A549 (cell line): ENCODE data around the gene KCNJ14. TPM values are rescaled to one million over a fixed set of nuclear protein-coding genes. Genes with fewer than 3 reads are reported as not detected.
A peak's percentile ranks its signal among the peaks of the same experiment; 100 is the strongest.

Experiments
- ATAC-seq, 2 experiments: fragments of 200-7000 bp in 1 of 2; fragments of >200 bp in 1 of 2; cut with Nextera tagmentation in 1 of 2; cut with Tn5 transposase in 1 of 2; 3 replicates each; pipeline versions ENCODE4 v1.8.0 to v1.9.1; 2018 to 2020; ENCODE audit warnings: mild to moderate bottlenecking in 1 of 2, moderate library complexity in 1 of 2
- CTCF ChIA-PET: fragments of 300-600 bp; sonication (Branson Sonifier 250); formaldehyde crosslinking; extraction: SDS; loops from one replicate; lab custom pipeline; 2021; ENCODE audit warnings: antibody characterized with exemption, inconsistent platforms; lab: Yijun Ruan, JAX
- POLR2A ChIA-PET: fragments of 350-600 bp; formaldehyde crosslinking; extraction: SDS; loops from one replicate; lab custom pipeline; 2021; ENCODE audit warnings: antibody characterized with exemption, inconsistent platforms; lab: Yijun Ruan, JAX
- DNase-seq, 2 experiments: peaks; one replicate each; pipeline versions ENCODE4 v3.0.0 to v3.0.0-alpha.2; 2011 to 2016; ENCODE audit warnings: low read depth in 1 of 2, low spot score in 1 of 2
- FAIRE-seq: peaks from 2 replicates; lab custom pipeline; 2011; peaks lifted over from hg19 to GRCh38; lab: Jason Lieb, UNC
- H3K27ac ChIP-seq, 2 experiments: fragments of >200 bp; sonication (Bioruptor Twin); formaldehyde crosslinking; 3 replicates each; pipeline ENCODE4 v1.5.1; 2016 to 2017
- H3K4me1 ChIP-seq: fragments of >200 bp; sonication (Bioruptor Twin); formaldehyde crosslinking; 3 replicates; pipeline ENCODE4 v1.6.1; 2016
- H3K4me2 ChIP-seq: fragments of >200 bp; sonication (Bioruptor Twin); formaldehyde crosslinking; 3 replicates; pipeline ENCODE4 v1.6.1; 2016
- H3K4me3 ChIP-seq: fragments of >200 bp; sonication (Bioruptor Twin); formaldehyde crosslinking; 3 replicates; pipeline ENCODE4 v1.5.1; 2016
- H3K9me3 ChIP-seq: fragments of >200 bp; sonication (Bioruptor Twin); formaldehyde crosslinking; 3 replicates; pipeline ENCODE4 v1.6.1; 2016
- ATOH8 ChIP-seq: fragments of 250-450 bp; sonication (Bioruptor Pico); IDR thresholded peaks from 2 replicates; pipeline ENCODE4 v1.5.0; 2020; ENCODE audit warnings: low read depth, mild to moderate bottlenecking, moderate library complexity
- BHLHE40 ChIP-seq: IDR thresholded peaks from 2 replicates; pipeline ENCODE4 v1.6.1; 2012; ENCODE audit warnings: low read depth, low read length, inconsistent platforms
- EHMT2 ChIP-seq: fragments of 200-600 bp; sonication (generic); IDR thresholded peaks from 2 replicates; pipeline ENCODE4 v1.6.1; 2016; ENCODE audit warnings: antibody characterized with exemption, low read depth, mild to moderate bottlenecking, moderate library complexity
- EP300 ChIP-seq, 2 experiments: fragments of >200 bp; sonication (Bioruptor Twin); formaldehyde crosslinking; IDR thresholded peaks; 2 replicates in 1 of 2; 3 replicates in 1 of 2; pipeline ENCODE4 v1.6.1; 2016 to 2017
- FOSB ChIP-seq: fragments of 250-450 bp; sonication (Bioruptor Pico); IDR thresholded peaks from 2 replicates; pipeline ENCODE4 v1.5.0; 2020; ENCODE audit warnings: mild to moderate bottlenecking, moderate library complexity
- FOSL2 ChIP-seq, 2 experiments: fragments of 450-650 bp in 1 of 2; fragments of >200 bp in 1 of 2; sonication (Bioruptor Twin) in 1 of 2; formaldehyde crosslinking; IDR thresholded peaks; 2 replicates each; pipeline versions ENCODE4 v1.5.0 to v1.6.1; 2016 to 2020; ENCODE audit warnings: mild to moderate bottlenecking in 1 of 2, moderate library complexity in 1 of 2
- HMGXB4 ChIP-seq: fragments of 250-450 bp; sonication (Bioruptor Pico); IDR thresholded peaks from 2 replicates; pipeline ENCODE4 v1.5.0; 2021; ENCODE audit warnings: mild to moderate bottlenecking, moderate library complexity, borderline replicate concordance
- HOXB13 ChIP-seq: fragments of 250-450 bp; sonication (Bioruptor Pico); IDR thresholded peaks from 2 replicates; pipeline ENCODE4 v1.5.0; 2020; ENCODE audit warnings: low read depth, mild to moderate bottlenecking, moderate library complexity
- JUNB ChIP-seq: fragments of >200 bp; sonication (Bioruptor Twin); formaldehyde crosslinking; IDR thresholded peaks from 2 replicates; pipeline ENCODE4 v1.6.1; 2016
- MYC ChIP-seq: IDR thresholded peaks from 2 replicates; pipeline ENCODE4 v1.6.1; 2012; ENCODE audit warnings: mild to moderate bottlenecking, inconsistent platforms, low read length, improper control_type of control experiment, borderline replicate concordance
- NFE2L2 ChIP-seq: fragments of 150-350 bp; conservative IDR thresholded peaks from 2 replicates; pipeline ENCODE4 v1.6.1; 2014; ENCODE audit warnings: low read length
- PHF8 ChIP-seq: fragments of 200-600 bp; sonication (generic); IDR thresholded peaks from 2 replicates; pipeline ENCODE4 v1.6.1; 2016; ENCODE audit warnings: low read depth, mild to moderate bottlenecking, antibody characterized with exemption, moderate library complexity, borderline replicate concordance
- POLR2AphosphoS2 ChIP-seq: conservative IDR thresholded peaks from 2 replicates; pipeline ENCODE4 v1.6.1; 2012; ENCODE audit warnings: low read length, improper control_type of control experiment, inconsistent platforms
- RARB ChIP-seq: fragments of 250-450 bp; sonication (Bioruptor Pico); IDR thresholded peaks from 2 replicates; pipeline ENCODE4 v1.8.0; 2021; ENCODE audit warnings: mild to moderate bottlenecking, moderate library complexity
- RCOR1 ChIP-seq: fragments of 150-350 bp; IDR thresholded peaks from 2 replicates; pipeline ENCODE4 v1.6.1; 2014; ENCODE audit warnings: antibody characterized with exemption, low read length, low read depth
- REST ChIP-seq: fragments of 200-600 bp; sonication (generic); IDR thresholded peaks from 2 replicates; pipeline ENCODE4 v1.6.1; 2016; ENCODE audit warnings: antibody characterized with exemption, mild to moderate bottlenecking, moderate library complexity
- RFX5 ChIP-seq: fragments of 450-650 bp; IDR thresholded peaks from 2 replicates; pipeline ENCODE4 v1.7.1; 2014; ENCODE audit warnings: antibody characterized with exemption, mild to moderate bottlenecking, moderate library complexity
- SMC3 ChIP-seq: fragments of >200 bp; sonication (Bioruptor Twin); formaldehyde crosslinking; IDR thresholded peaks from 3 replicates; pipeline ENCODE4 v1.6.1; 2018; ENCODE audit warnings: inconsistent platforms
- ZFP36 ChIP-seq: fragments of 450-650 bp; IDR thresholded peaks from 2 replicates; pipeline ENCODE4 v1.6.1; 2014; ENCODE audit warnings: borderline replicate concordance; ENCODE audit not compliant: partially characterized antibody
- ZNF302 ChIP-seq: fragments of 250-450 bp; sonication (Bioruptor Pico); IDR thresholded peaks from 2 replicates; pipeline ENCODE4 v1.9.0; 2021; ENCODE audit warnings: inconsistent platforms, mild to moderate bottlenecking, moderate library complexity
- ZSCAN20 ChIP-seq: fragments of 250-450 bp; sonication (Bioruptor Pico); IDR thresholded peaks from 2 replicates; pipeline ENCODE4 v1.8.0; 2022; ENCODE audit warnings: mild to moderate bottlenecking, moderate library complexity
- WGBS: methylation state at CpG from one replicate; pipeline ENCODE4 v1.1.6; 2017; ENCODE audit errors: missing lambda C conversion rate; 5-methylcytosine and 5-hydroxymethylcytosine counted together
- polyA plus RNA-seq, 4 experiments: library from polyadenylated mRNA; depleted of rRNA in 3 of 4; stranded (reverse); fragments of >200 nt; fragmentation: RNase III in 1 of 4; extraction: RNeasy Plus Mini Kit Qiagen cat#74134 plus additional on column Dnase treatment in 1 of 4; gene quantifications; 2 replicates in 3 of 4; 3 replicates in 1 of 4; pipeline ENCODE4 v1.2.3, GENCODE V29; 2011 to 2017
- TF ChIP-seq, protein P1 (sequence below): IDR thresholded peaks from 2 replicates; pipeline ENCODE4 v1.6.1; 2012
- TF ChIP-seq, protein P2 (sequence below): fragments of 450-650 bp; IDR thresholded peaks from 2 replicates; pipeline ENCODE4 v1.6.1; 2014; ENCODE audit warnings: antibody characterized with exemption

The KCNJ14 gene
- polyA plus RNA-seq, 2 of the 4 experiments (the other 2 are of a cell fraction): 1.3 to 1.9 TPM

DNA sequence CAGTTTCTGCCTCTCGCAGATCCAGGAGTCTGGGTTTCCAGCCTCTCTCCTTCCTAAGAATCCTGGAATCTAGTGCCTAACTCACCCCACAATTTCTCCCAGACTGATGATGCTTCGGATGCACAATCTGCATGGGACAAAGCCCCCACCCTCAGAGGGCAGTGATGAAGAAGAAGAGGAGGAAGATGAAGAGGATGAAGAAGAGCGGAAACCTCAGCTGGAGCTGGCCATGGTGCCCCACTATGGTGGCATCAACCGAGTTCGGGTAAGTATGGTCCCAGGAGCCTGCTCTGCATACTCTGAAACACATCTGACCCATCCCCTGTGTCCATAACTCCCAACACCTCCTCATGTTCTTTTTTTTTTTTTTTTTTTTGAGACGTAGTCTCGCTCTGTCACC is 8.8 kb upstream of the KCNJ14 start:
- WGBS: 76% methylated on average over 7 of the region's 7 CpGs
- H3K4me1 ChIP-seq: peaks cover 23% of the 10 kb centered on the region
- DNase-seq (no peak), FAIRE-seq (no peak), ATAC-seq (no peak)
- ChIA-PET POLR2A (interaction anchor here (0.5 to 2.0 kb wide), 7 partner anchors 9 to 138 kb away, joined by 3 to 6 read pairs (median 3); partner anchors contain the start of gene KCNJ14), CTCF (interaction anchor here (0.6 to 4.6 kb wide), 25 partner anchors 9 to 162 kb away, joined by 3 to 30 read pairs (median 8); partner anchors contain the start of genes KCNJ14, KDELR1, SYNGR4 and TMEM143)
- H3K27ac ChIP-seq: peak overlapping the region; percentile 90 to 91
- H3K4me3 ChIP-seq: peak overlapping the region; percentile 81
- no peaks in the 10 kb centered on the region for H3K9me3 ChIP-seq
- H3K4me2 ChIP-seq: peak overlapping the region; percentile 99
- no peak for TF ChIP-seq ATOH8 (CRISPR knock-in tag)
- TF ChIP-seq ZNF302 (CRISPR knock-in tag): no peak
- TF ChIP-seq ZFP36: no peak
- TF ChIP-seq, protein P1, sequence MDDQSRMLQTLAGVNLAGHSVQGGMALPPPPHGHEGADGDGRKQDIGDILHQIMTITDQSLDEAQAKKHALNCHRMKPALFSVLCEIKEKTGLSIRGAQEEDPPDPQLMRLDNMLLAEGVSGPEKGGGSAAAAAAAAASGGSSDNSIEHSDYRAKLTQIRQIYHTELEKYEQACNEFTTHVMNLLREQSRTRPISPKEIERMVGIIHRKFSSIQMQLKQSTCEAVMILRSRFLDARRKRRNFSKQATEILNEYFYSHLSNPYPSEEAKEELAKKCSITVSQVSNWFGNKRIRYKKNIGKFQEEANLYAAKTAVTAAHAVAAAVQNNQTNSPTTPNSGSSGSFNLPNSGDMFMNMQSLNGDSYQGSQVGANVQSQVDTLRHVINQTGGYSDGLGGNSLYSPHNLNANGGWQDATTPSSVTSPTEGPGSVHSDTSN: no peak
- TF ChIP-seq BHLHE40: no peak
- no peak for TF ChIP-seq MYC
- TF ChIP-seq RFX5: no peak
- no peak for TF ChIP-seq PHF8
- TF ChIP-seq, all 56 proteins: peak for 0

DNA sequence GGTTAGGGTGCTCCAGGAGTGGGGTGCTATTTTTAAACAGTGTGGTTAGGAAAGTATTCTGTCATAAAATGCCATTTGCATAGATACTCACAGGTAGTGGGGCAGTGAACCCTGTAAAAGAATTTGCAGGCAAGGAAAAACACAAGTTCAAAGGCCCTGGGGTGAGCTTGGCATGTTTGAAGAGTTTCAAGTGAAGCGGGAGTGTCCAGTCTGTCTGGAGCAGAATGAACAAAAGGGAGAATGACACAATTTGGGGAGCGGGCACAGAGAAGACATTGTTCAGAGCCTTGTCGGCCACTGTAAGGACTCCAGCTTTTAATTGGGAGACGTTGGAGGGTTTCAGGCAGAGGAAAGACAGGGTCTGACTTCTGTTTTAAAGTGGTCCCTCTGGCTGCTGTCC is 6.8 kb upstream of the KCNJ14 start:
- Histone ChIP-seq H3K4me1 (peaks cover 23% of the 10 kb centered on the region), H3K9me3 (no peaks in the 10 kb centered on the region), H3K4me2 (no peak overlapping the region), H3K27ac (no peak overlapping the region), H3K4me3 (no peak overlapping the region)
- POLR2A ChIA-PET: no interaction called here
- FAIRE-seq (no peak), ATAC-seq (no peak), DNase-seq (no peak)
- CTCF ChIA-PET: interaction anchor here (0.6 to 4.5 kb wide), 10 partner anchors 9 to 141 kb away, joined by 3 to 15 read pairs (median 4); partner anchors contain the start of gene KDELR1
- TF ChIP-seq HOXB13 (CRISPR knock-in tag) (no peak), REST (no peak), POLR2AphosphoS2 (no peak), FOSB (peak; percentile 52; the same call in 1 of the 2 replicates)
- 93% methylated on average over 4 of the region's 4 CpGs for WGBS

DNA sequence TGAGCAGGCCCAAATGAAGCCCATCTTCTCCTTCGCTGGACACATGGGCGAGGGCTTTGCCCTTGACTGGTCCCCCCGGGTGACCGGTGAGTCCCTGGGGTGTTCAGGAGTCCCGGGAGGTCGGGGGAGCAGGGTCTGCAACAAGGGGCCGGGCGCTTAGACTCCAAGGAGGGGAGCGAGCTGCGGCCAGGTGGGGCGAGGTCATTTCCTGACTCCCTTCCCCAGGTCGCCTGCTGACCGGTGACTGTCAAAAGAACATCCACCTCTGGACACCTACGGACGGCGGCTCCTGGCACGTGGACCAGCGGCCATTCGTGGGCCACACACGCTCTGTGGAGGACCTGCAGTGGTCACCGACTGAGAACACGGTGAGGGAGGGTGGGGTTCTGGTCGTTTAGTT is 4.9 kb upstream of the KCNJ14 start:
- no peak for ATAC-seq
- POLR2A ChIA-PET: interaction anchor here (0.5 kb wide), 1 partner anchor 158 kb away, joined by 4 read pairs; no protein-coding TSS in a partner anchor
- Histone ChIP-seq H3K4me1 (peaks cover 13% of the 10 kb centered on the region; the same call in 2 of the 3 replicates), H3K27ac (no peak overlapping the region), H3K9me3 (no peaks in the 10 kb centered on the region), H3K4me2 (no peak overlapping the region), H3K4me3 (no peak overlapping the region)
- no peak for DNase-seq
- CTCF ChIA-PET: interaction anchor here (2.2 kb wide), 1 partner anchor 133 kb away, joined by 9 read pairs; no protein-coding TSS in a partner anchor
- 94% methylated on average over 23 of the region's 23 CpGs for WGBS
- no peak for FAIRE-seq
- TF ChIP-seq EP300 (IDR thresholded peaks at IDR 0.05): no peak
- TF ChIP-seq RCOR1: no peak
- TF ChIP-seq EHMT2: no peak
- TF ChIP-seq ZFP36: no peak
- no peak for TF ChIP-seq RARB (CRISPR knock-in tag)
- no peak for TF ChIP-seq SMC3
- TF ChIP-seq JUNB: no peak
- no peak for TF ChIP-seq NFE2L2
- TF ChIP-seq, protein P2, sequence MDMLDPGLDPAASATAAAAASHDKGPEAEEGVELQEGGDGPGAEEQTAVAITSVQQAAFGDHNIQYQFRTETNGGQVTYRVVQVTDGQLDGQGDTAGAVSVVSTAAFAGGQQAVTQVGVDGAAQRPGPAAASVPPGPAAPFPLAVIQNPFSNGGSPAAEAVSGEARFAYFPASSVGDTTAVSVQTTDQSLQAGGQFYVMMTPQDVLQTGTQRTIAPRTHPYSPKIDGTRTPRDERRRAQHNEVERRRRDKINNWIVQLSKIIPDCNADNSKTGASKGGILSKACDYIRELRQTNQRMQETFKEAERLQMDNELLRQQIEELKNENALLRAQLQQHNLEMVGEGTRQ: no peak
- no peak for TF ChIP-seq MYC
- no peak for TF ChIP-seq HMGXB4
- TF ChIP-seq ZSCAN20 (CRISPR knock-in tag): no peak
- TF ChIP-seq FOSL2 (IDR thresholded peaks at IDR 0.05): no peak
- TF ChIP-seq FOSL2 (CRISPR knock-in tag; IDR thresholded peaks at IDR 0.05): no peak
